Panc1 (cell line): ENCODE data around the gene B3GLCT. TPM values are rescaled to one million over a fixed set of nuclear protein-coding genes. Genes with fewer than 3 reads are reported as not detected.

Experiments
- ATAC-seq: fragments of 200-7000 bp; cut with Tn5 transposase; 2 replicates; pipeline ENCODE4 v1.9.1; 2020; ENCODE audit warnings: mild to moderate bottlenecking, moderate library complexity
- BruUV-seq: library from RNA; stranded (reverse); fragments of 400-500 nt; replicated peaks from 2 replicates; lab custom pipeline; 2021; lab: Mats Ljungman, UMichigan
- CTCF ChIA-PET: fragments of 300-600 bp; sonication (Branson Sonifier 250); formaldehyde crosslinking; loops from one replicate; lab custom pipeline; 2022; ENCODE audit warnings: antibody characterized with exemption; lab: Charles Lee
- POLR2A ChIA-PET: fragments of 300-600 bp; sonication (Branson Sonifier 250); formaldehyde crosslinking; loops from one replicate; lab custom pipeline; 2022; ENCODE audit warnings: antibody characterized with exemption; lab: Charles Lee
- DNase-seq: peaks from one replicate; pipeline ENCODE4 v3.0.0-alpha.2; 2010; ENCODE audit warnings: low read depth, low spot score
- H3K27ac ChIP-seq: 2 replicates; pipeline ENCODE4 v1.5.1; 2011; ENCODE audit warnings: mild to moderate bottlenecking, low read length, inconsistent platforms
- H3K27me3 ChIP-seq: fragments of 200-500 bp; sonication (Bioruptor generic); 2 replicates; pipeline ENCODE4 v1.6.0; 2014; ENCODE audit warnings: low read length, inconsistent platforms; ENCODE audit not compliant: control insufficient read depth, insufficient read depth
- H3K36me3 ChIP-seq: fragments of 200-500 bp; sonication (Bioruptor generic); 2 replicates; pipeline ENCODE4 v1.5.1; 2014; ENCODE audit warnings: inconsistent platforms, mild to moderate bottlenecking, low read length, moderate library complexity; ENCODE audit not compliant: control insufficient read depth, insufficient read depth
- H3K4me1 ChIP-seq: 2 replicates; pipeline ENCODE4 v1.5.1; 2011; ENCODE audit warnings: inconsistent platforms, mild to moderate bottlenecking, low read length, moderate library complexity; ENCODE audit not compliant: control insufficient read depth, insufficient read depth
- H3K4me3 ChIP-seq, 2 experiments: 2 replicates each; pipeline ENCODE4 v1.5.1; 2011 to 2012; ENCODE audit warnings: low read depth in 2 of 2, low read length in 2 of 2, mild to moderate bottlenecking in 2 of 2, inconsistent platforms in 1 of 2, moderate library complexity in 1 of 2
- H3K9me3 ChIP-seq: fragments of 200-500 bp; sonication (Bioruptor generic); 2 replicates; pipeline ENCODE4 v1.5.1; 2014; ENCODE audit warnings: low read depth, mild to moderate bottlenecking, inconsistent platforms, low read length, moderate library complexity; ENCODE audit not compliant: control insufficient read depth, insufficient read depth
- CTCF ChIP-seq: fragments of 450-650 bp; IDR thresholded peaks from 2 replicates; pipeline ENCODE4 v1.5.1; 2017; ENCODE audit warnings: mild to moderate bottlenecking
- POLR2AphosphoS5 ChIP-seq: IDR thresholded peaks from 2 replicates; pipeline ENCODE4 v1.6.1; 2012; ENCODE audit warnings: mild to moderate bottlenecking, low read depth, low read length, moderate library complexity
- REST ChIP-seq, 2 experiments: IDR thresholded peaks; 2 replicates each; pipeline ENCODE4 v1.6.1; 2011 to 2012; ENCODE audit warnings: low read depth in 2 of 2, control low read depth in 1 of 2, low read length in 1 of 2, mild to moderate bottlenecking in 1 of 2, moderate library complexity in 1 of 2; ENCODE audit not compliant: insufficient read depth in 1 of 2
- SIN3A ChIP-seq: IDR thresholded peaks from 2 replicates; pipeline ENCODE4 v1.6.1; 2012; ENCODE audit warnings: low read depth, mild to moderate bottlenecking, low read length, moderate library complexity, borderline replicate concordance; ENCODE audit not compliant: insufficient read depth
- TCF7L2 ChIP-seq: IDR thresholded peaks from 2 replicates; pipeline ENCODE4 v1.6.1; 2011; ENCODE audit warnings: mild to moderate bottlenecking, low read depth, low read length, inconsistent platforms
- in situ Hi-C: cut with HindIII; loops from 2 replicates; pipeline ENCODE4 v1.10.0; 2016; ENCODE audit warnings: low sequenced_read_pairs, low pct_unique_long_range_greater_than_20kb
- intact Hi-C: fragments of 100-400 bp; cut with micrococcal nuclease; formaldehyde crosslinking; loops from one replicate; pipeline ENCODE4 v1.10.0; 2022; ENCODE audit not compliant: unreplicated experiment
- total RNA-seq: library from RNA; stranded (reverse); gene quantifications from one replicate; pipeline ENCODE4 v1.2.1, GENCODE V29; 2021; ENCODE audit not compliant: unreplicated experiment

The B3GLCT gene
- total RNA-seq, 1 experiment from 2014 or later, result 16.5 TPM

- no peak for TF ChIP-seq REST (IDR thresholded peaks at IDR 0.05; ENCODE audit: insufficient read depth in 1 of 2, low read depth in 2 of 2, low read length in 1 of 2)
- ATAC-seq (no peak), DNase-seq (no peak)
- no peaks in the 10 kb centered on the region for H3K36me3 ChIP-seq
- ChIA-PET CTCF (no interaction called here), POLR2A (no interaction called here)
- H3K9me3 ChIP-seq, result no peaks in the 10 kb centered on the region
- intact Hi-C loops (no loop called here), in situ Hi-C loops (no loop called here)
- H3K27me3 ChIP-seq, result no peaks in the 10 kb centered on the region
- H3K4me1 ChIP-seq, result no peaks in the 10 kb centered on the region
- no peak overlapping the region for H3K27ac ChIP-seq
- no peak overlapping the region for H3K4me3 ChIP-seq
- BruUV-seq, result no TSS peak
Measured at GRCh38 chr13:31224963-31225559, 25.3 kb downstream of the B3GLCT start.

- ChIA-PET POLR2A (no interaction called here), CTCF (no interaction called here)
- no TSS peak for BruUV-seq
- H3K4me1 ChIP-seq, result no peaks in the 10 kb centered on the region
- no peak overlapping the region for H3K27ac ChIP-seq
- H3K4me3 ChIP-seq, result no peak overlapping the region
- intact Hi-C loops, result no loop called here
- TF ChIP-seq TCF7L2 (no peak), SIN3A (no peak), POLR2AphosphoS5 (no peak), REST (IDR thresholded peaks at IDR 0.05; ENCODE audit: insufficient read depth in 1 of 2, low read depth in 2 of 2, low read length in 1 of 2) (no peak), CTCF (no peak)
- DNase-seq, result no peak
- no peak for ATAC-seq
- H3K36me3 ChIP-seq, result no peaks in the 10 kb centered on the region
- H3K27me3 ChIP-seq, result no peaks in the 10 kb centered on the region
- H3K9me3 ChIP-seq, result no peaks in the 10 kb centered on the region
- in situ Hi-C loops, result no loop called here
Measured at GRCh38 chr13:31225998-31226675, 26.4 kb downstream of the B3GLCT start.
